Left hindlimb (tissue), 1 donor: ENCODE data around the gene FKTN.

Source experiments
- DNase-seq: peaks from one replicate; pipeline ENCODE4 v3.0.0-alpha.2; 2018

FKTN gene

GRCh38 chr9:105633411-105633810 lies 75.5 kb downstream of the FKTN start:
- no peak for DNase-seq

GRCh38 chr9:105636331-105636730 lies 78.4 kb downstream of the FKTN start:
- no peak for DNase-seq

GRCh38 chr9:105637787-105638395 lies 80.0 kb downstream of the FKTN start:
- DNase-seq = no peak

DNA sequence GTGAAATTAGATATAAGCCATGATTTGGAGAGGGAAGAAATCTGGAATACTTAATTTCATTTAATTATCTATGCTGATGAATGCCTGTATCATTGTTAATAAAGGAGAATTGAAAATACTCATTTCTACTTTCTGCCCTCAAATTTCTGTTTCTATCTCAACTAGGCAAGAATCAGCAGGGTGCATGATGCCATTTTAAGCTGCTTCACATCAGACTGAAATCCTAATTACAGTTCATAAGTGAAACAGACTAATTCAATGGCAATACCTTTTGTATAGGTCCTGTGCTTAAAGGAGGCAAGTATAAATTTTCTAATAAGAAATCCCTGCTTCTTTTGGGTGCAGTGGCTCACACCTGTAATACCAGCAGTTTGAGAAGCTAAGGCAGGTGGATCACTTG lies 82.0 kb downstream of the FKTN start:
- DNase-seq = no peak

GRCh38 chr9:105643795-105644194 lies 85.9 kb downstream of the FKTN start:
- no peak for DNase-seq

- DNase-seq = no peak
These were observed 89.1 kb downstream of the FKTN start for GRCh38 chr9:105646879-105647594.

DNA sequence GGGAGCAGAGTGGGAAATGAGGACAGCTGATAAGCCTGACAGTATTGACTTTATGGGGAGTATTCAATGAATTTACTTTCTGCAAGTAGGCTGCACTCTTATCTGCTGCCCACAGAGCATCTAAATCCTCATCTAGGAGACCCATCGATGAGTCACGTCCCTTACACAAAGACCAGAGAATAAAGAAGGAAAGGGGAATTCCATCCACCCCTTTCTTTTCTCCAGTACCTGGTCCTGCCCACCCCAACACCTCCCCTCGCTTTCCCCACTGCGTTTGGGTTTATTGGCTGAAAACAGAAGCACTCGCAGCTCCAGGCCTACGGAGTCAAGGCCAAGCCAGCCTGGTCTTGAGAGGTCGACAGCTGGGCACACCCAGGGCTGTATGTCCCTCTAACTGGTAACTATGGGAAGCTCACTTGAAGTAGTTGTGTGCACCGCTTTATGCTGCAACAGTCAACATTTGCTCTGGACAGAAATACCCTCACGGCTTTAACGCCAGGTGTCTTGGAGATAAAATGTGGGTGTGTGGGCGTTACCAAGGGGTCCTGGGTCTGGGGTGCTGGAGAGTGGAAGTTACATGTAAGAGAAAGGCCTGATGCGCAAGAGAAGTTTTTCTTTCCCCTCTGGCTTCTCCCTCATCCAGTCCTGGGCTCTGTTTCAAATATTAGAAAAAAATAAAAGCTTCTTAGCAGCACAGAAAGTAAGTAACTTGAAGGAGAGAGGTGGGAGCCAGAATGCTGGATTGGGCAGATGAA lies 89.8 kb downstream of the FKTN start:
- no peak for DNase-seq

GRCh38 chr9:105651806-105652205 lies 93.9 kb downstream of the FKTN start:
- no peak for DNase-seq

DNA sequence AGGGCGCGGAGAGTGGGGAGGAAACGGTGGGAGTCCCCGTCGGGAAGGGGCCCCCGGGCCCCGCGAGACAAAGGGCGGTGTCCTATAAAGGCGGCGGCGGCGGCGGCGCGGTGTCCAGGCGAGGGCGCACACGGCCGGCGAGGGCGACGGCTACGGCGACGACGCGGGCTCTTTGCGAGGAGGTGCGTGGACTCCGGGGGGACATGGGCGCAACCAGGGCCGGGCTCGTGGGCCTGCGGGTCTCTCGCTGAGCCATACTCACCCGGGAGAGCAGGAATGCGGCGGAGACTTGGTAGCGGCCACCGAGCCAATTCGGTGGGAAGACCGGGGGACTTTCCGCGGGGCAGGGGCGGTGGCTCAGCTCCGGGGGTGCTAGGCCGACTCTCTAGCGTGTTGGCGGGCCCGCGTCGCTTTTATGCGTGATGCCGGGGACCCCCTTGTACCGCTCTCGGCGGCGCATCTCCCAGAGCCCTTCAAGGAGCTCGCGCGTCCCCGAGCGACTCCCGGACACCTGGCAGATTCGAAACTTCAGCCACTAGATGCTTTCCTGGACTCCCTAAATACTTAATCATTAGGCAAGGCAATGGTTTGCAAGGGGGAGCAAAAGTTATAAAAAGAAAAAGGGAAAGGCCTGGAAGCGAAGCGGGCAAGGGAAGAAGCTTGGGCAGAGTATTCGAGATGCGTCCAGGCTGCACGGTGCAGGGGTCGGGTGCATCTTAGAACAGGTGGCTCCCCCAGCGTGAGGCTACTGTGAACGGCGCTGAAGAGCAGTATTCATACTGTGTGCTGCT lies 98.4 kb downstream of the FKTN start:
- no peak for DNase-seq

DNA sequence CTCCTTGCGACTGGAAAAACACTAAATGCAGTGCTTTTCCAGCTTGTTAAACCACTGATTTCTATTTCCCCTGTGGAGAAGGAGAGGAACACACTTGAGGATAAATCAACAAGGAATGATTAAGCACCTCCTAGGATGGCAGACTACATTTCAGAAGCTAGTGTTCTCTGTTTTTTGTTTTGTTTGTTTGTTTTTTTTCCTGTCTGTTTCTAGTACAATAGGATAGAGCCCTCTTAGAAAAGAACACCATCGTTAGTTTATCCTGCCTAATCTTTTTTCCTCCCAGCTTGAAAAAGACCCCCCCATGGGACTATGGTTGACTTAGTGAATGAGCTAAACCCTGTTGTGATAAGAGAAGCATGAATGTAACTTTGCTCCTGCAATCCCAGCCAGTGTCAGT lies 100.4 kb downstream of the FKTN start:
- DNase-seq = no peak

DNA sequence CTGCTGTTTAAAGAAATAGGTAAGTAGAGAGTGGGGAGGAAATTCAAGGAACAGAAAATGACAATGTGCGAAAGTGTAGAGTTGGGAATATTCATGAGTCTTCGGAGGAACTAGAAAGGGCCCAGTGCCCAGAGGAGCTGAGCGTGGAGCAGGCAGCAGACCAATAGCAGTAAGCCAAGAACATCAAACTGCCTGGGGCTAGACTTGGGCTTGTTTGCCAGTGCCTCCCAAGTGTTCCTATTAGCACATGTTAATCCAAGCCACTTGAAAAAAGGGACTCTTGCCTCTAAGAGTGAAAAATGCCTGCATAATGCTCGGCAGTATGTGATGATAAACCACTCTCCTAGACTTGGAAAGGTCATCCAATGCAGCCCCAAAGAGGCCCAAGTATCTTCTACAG lies 103.1 kb downstream of the FKTN start:
- no peak for DNase-seq

DNA sequence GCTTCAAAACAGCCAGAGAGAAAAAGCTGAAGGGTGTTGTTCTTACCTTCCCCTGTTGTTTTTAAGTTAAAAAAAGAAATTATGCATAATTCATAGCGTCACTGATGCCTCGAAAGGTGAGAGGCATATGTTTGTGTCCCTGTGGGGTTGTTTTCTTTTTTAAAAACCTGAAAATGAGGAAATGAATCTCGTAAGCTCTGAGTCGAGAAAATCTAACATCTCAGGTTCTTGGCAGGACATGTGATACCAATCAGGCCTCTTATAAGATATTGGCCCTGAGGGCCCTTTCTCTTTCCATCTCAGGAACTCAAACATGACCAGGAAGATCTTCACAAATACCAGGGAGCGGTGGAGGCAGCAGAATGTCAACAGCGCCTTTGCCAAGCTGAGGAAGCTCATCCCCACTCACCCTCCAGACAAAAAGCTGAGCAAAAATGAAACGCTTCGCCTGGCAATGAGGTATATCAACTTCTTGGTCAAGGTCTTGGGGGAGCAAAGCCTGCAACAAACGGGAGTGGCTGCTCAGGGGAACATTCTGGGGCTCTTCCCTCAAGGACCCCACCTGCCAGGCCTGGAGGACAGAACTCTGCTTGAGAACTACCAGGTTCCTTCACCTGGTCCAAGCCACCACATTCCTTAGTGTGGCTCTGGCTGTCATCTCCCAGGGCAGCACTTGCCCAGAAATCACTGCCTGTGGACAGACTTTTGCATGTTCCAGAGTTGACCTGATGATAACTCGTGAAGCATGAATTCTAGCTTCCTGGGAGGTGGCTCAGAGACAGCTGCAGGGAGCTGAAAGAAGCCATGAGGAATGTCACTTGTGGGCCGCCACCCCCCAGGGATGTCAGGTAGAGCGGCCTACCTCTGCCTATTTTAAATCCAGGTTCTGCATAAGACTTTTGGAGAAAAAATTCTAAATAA lies 104.5 kb downstream of the FKTN start, which contains the start of gene TAL2:
Gene TAL2, plus strand, starts transcription at position 274 of the 921 bp plus-strand sequence. Its CDS starts 40 bp downstream, at position 314.
- DNase-seq = no peak

DNA sequence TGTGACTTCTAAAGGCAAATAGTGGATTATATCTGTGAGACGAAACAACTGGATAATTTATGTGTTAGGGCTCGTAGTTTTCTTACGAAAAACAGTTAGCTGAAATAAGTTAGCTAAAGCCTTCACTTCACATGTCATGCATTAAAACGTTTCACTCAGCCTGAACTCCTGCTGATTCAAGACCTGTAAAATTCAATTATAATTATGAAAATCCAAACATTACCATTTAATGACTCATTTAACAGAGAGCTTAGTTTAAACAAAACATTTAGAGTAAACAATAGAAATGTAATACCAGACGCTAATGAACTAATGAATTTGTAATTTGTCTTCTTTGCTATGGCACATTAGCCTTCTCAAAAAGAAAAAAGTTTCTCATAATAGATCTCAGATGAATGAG lies 106.0 kb downstream of the FKTN start:
- no peak for DNase-seq

DNA sequence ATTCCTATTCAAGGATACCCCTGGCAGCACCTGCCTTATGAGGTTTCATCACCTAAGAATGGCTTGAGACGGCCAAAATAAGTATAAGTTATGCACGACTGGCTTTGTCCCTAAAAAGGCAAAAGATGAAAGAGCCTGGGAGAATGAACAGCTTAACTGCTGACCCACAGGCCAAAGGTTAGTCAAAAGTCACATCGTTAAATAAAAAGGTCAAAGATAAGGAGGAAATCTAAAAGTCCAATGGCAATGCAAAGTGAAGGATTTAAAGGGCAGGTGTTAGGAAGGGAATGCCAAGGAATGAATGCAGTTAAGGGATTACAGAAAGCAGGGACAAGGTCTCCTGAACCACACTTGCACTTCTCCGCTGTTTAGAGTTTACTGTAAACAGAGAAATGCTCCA lies 109.9 kb downstream of the FKTN start:
- DNase-seq = no peak

DNA sequence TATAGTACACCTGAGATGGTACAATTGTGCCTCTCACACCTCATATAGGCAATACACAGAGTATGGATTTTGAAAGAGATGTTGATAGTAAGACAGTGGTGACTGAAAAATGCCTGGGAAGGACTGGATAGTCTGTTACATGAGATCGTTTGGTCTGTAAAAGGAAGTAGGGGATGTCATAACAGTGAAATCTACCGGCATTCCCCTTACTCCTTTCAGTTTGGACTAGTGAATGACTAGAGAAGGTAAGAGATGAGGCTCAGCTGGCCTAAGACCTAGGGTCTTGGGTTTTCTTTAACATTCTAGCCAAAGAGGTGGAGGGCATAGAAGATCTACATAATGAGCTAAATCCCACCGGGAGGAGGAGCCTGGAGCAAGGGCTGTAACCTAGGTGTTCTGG lies 112.4 kb downstream of the FKTN start:
- no peak for DNase-seq

GRCh38 chr9:105670775-105671174 lies 112.8 kb downstream of the FKTN start:
- DNase-seq = no peak

DNA sequence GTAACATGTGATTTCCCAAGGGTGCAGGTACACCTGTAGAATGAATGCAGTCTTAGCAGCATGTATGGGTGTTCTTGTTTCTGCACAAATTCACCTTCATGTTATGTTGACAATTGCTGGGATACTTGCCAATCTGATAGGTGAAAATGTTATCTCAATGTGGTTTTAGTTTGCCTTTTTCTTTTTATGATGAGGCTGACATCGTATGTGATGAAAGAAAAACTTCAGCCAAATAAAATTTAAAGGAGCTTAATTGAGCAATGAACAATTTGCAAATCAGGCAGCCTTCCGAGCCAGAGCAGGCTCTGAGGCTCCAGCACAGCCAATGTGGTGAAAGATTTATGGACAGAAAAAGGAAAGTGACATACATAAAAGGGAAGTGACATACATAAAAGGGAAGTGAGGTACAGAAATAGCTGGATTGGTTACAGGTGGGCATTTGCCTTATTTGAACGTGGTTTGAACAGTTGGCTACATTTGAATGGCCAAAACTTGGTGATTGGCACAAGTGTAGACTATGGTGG lies 114.8 kb downstream of the FKTN start:
- no peak for DNase-seq

GRCh38 chr9:105673850-105674387 lies 116.0 kb downstream of the FKTN start:
- DNase-seq = no peak

- DNase-seq = no peak
These were observed 118.5 kb downstream of the FKTN start for GRCh38 chr9:105676351-105676923.

- DNase-seq = no peak
These were observed 120.2 kb downstream of the FKTN start for GRCh38 chr9:105678163-105678562.

DNA sequence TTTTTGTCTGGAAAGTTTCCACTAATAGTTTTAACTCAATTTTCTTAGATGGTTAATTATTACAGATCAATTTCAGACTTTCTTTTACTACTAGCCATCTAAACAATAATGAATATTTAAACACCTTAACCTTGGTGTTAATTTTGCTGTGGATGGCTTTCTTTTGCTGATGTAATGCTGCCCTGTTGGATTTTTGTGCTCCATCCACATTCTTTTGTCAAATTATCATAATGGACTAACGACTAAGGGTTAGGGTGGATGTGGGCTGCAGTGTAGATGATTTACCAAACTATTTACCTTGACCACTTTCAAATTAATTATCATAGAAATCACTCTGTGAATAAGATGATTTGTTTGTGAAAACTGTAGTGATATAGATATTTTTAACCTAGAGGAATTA lies 120.8 kb downstream of the FKTN start:
- DNase-seq = no peak
